ENCODE data around the gene BAIAP3. TPM values are rescaled to one million over a fixed set of nuclear protein-coding genes. Genes with fewer than 3 reads are reported as not detected.

BAIAP3 gene
- polyA plus RNA-seq, 3 donors = 3.3 to 5.1 (median 5.1) TPM

- DNase-seq (ENCODE audit: low read depth in 3 of 3, low spot score in 2 of 3) = no peak
Observed at GRCh38 chr16:1362807-1363206, 29.4 kb downstream of the BAIAP3 start.

- DNase-seq (ENCODE audit: low read depth in 3 of 3, low spot score in 2 of 3) = no peak
Observed at GRCh38 chr16:1363501-1364041, 30.1 kb downstream of the BAIAP3 start.

DNA sequence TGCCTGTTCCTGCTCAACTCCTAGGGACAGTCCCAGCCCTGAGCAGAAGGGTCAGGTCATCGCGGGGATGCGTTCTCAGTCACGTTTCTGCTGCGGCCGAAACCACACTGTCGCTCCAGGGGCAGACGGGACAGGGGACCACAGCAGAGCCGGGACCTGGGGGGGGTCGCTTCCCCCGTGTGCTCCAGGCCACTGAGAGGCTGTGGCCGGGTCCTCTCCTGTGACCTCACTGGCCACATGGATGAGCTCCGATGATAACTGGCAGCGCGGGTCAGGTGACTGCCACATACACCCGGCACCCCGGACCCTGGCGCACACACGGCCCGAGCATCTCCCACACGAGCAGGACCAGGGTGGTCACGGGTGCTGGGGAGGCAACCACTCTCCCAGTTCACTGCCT, 31.1 kb downstream of the BAIAP3 start:
- DNase-seq (ENCODE audit: low read depth in 3 of 3, low spot score in 2 of 3) = no peak

- DNase-seq (ENCODE audit: low read depth in 3 of 3, low spot score in 2 of 3) = no peak
Observed at GRCh38 chr16:1366060-1366711, 32.7 kb downstream of the BAIAP3 start.

- no peak for DNase-seq (ENCODE audit: low read depth in 3 of 3, low spot score in 2 of 3)
Observed at GRCh38 chr16:1366712-1367299, 33.4 kb downstream of the BAIAP3 start.

DNA sequence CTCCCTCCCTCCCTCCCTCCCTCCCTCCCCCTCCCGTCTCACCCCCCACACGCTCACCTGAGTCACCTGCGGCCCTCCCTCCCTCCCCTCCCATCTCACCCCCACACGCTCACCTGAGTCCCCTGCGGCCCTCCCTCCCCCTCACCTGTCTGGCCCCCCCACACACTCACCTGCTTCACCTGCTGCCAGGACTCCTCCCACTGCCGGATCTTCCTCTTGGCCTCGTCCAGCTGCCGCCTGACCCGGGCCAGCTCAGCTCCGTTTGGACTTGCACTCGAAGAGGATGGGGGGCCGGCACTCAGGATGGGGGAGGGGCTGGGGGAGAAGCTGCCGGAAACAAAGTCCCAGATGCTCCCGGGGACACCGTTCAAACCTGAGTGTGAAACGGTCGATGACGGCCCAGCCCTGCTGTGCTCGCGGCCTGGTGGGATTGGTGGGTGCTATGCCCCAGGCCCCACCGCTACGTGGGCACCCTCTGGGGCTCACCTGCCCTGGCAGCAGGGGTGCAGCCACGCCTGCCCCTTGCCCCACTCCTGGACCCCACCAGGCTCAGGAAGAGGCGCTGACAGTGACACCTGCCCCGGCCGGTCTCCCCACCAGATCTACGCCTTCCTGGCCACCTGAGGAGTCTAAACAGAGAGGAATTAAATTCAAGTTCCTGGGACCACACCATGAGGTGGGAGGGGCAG, 34.2 kb downstream of the BAIAP3 start:
- DNase-seq (ENCODE audit: low read depth in 3 of 3, low spot score in 2 of 3) = no peak

DNA sequence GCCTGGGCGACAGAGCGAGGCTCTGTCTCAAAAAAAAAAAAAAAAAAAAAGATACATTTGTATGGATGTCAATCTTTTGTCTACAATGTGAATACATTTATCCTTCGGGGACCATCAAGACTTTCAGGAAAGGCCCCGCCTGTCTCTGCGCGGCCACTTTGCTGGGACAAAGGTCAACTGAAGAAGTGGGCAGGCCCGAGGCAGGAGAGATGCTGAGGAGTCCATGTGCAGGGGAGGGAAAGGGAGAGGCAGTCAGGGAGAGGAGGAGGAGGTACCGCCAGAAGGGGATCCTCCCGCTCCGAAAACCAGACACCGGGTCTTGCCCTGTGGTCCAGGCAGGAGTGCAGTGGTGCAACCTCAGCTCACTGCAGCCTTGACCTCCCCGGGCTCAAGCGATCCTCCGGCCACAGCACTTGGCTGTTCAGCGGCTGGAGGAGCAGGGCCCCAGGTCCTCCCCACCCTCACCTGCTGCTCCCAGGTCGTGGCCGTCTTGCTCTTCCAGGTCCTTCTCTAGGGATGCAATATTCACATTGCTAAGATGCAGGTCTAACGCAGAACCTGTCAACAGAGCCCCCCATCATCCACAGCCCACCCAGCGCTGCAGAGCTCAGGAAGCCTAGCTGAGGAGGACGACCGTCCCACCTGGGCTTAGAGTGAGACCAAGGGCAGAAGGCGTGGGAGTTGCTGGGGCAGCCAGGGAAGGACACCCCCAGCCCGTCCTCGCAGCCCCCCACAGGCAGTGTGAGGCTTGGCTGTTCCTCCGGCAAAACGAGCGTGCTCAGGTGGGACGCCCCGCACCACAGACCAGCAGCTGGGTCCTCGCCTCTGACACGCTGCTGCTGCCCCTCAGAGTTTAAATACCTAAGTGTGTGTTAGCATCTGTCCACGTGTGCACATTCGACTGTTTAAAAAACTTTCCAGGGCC, 37.9 kb downstream of the BAIAP3 start:
- no peak for DNase-seq (ENCODE audit: low read depth in 3 of 3, low spot score in 2 of 3)

DNA sequence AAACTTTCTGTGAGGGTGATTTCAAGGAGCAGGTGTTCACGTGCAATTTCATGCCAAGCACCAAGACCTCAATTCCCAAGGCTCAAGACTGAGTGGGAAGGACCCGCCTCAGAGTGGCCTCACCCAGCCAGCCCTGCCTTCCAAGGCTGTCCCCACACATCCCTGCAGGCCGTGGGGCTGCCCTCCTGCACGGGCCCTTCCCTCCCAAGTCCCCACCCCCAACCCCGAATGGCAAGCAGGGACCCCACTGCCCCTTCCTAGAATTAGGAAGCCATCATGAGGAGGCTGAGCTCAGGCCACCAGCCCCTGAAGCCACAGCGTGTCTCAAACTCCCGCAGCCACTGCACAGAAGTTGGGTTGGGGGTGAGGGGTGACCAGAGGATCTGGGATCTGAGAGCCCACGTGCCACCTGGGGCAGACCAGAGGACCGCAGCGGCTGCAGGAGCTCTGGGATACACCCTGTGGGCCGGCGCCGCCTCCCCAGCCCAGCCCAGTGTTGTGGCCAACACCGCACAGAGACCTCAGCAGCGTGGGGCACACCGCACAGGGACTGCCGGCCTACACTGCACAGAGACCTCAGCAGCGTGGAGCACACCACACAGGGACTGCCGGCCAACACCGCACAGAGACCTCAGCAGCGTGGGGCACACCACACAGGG, 39.0 kb downstream of the BAIAP3 start:
- DNase-seq (ENCODE audit: low read depth in 3 of 3, low spot score in 2 of 3) = no peak

DNA sequence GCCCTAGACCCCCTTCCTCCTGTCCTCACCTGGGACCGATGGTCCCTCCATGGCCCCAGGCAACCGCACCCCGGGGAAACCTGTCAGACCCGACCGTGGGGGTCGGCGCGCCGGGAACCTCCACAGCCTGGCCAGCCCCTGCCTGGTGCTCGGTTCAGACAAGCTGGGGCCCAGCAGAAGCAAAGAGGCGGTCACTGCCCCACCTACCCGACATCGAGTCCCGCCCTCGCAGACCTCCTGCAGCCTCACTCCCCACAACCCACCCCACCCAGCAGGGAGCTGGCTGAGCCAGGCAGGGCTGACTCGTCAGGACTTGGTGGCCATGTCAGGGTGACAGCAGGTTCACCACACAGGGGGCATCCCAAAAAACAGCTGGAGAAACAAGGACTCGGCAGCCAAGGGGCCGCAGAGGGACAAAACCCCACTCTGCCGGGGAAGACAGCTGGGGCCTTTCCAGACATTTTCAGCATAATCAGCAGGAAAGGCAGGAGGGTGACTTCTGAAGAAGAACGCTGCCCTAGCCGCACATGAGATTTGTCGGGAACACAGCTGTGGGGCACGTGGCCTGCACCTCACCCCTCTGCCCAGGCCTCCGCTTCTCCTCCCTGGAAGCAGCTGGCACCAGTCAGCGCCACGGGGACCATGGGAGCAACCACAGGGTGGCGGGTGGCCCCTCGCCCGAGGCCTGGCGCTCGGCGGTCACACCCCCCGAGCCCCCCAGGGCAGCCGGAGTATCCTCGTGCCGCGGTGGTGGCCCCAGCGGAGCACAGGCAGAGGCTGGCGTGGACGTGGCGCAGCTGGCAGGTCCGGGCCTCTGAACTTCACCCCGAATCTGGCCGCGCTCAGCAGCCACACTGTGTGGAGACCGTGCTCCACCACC, 41.2 kb downstream of the BAIAP3 start:
- DNase-seq (ENCODE audit: low read depth in 3 of 3, low spot score in 2 of 3) = no peak

GRCh38 chr16:1375298-1375640, 41.8 kb downstream of the BAIAP3 start:
- no peak for DNase-seq (ENCODE audit: low read depth in 3 of 3, low spot score in 2 of 3)

DNA sequence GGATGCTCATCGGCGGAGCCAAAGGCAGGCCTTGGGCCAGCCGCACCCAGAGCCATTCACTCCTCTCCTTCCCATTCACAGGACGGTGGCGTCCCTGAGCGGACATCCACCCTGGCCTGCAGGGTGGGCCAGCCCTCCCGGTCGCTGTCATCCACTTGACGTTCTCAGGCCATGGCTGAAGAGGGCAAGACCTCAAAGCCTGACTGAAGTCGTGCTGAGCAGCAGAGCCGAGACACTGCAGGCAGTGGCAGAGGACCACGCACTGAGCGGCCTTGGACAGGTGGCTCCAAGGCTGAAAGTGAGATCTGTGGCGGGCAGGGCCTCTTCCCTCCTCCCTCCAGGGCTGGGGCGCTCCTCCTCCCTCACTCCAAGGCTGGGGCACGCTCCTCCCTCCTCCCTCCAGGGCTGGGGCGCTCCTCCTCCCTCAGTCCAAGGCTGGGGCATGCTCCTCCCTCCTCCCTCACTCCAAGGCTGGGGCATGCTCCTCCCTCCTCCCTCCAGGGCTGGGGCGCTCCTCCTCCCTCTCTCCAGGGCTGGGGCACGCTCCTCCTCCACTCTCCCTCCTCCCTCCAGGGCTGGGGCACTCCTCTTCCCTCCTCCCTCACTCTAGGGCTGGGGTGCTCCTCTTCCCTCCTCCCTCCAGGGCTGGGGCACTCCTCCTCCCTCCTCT, 42.4 kb downstream of the BAIAP3 start:
- no peak for DNase-seq (ENCODE audit: low read depth in 3 of 3, low spot score in 2 of 3)

DNA sequence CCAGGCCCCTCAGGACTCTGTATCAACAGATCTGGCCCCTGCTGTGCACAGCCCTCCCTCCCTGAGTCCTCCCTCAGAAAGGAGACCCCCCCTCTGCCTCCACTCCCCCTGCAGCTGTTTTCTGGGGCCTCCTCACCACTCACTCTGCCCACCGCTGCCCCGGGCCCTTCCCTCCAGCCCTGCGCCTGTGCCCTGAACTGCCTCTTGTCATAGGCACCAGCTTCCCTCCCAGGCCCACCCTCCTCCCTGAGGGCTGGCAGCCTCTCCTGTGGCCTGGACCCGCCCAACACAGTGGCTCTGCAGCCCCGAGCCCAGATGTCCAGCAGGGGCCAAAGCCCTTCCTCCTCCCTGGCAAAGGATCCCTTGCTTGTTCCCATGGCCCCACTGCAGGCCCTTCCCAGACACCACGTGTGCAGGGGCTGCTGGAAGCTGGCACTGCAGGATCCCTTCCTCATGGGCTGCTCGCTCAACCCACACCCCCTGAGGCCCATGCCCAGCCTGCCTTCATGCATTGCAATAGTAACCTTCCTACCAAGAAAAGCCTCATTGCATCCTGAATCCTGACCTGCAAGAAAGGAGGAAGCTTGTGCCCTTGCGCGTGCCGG, 44.1 kb downstream of the BAIAP3 start:
- DNase-seq (ENCODE audit: low read depth in 3 of 3, low spot score in 2 of 3) = no peak

DNA sequence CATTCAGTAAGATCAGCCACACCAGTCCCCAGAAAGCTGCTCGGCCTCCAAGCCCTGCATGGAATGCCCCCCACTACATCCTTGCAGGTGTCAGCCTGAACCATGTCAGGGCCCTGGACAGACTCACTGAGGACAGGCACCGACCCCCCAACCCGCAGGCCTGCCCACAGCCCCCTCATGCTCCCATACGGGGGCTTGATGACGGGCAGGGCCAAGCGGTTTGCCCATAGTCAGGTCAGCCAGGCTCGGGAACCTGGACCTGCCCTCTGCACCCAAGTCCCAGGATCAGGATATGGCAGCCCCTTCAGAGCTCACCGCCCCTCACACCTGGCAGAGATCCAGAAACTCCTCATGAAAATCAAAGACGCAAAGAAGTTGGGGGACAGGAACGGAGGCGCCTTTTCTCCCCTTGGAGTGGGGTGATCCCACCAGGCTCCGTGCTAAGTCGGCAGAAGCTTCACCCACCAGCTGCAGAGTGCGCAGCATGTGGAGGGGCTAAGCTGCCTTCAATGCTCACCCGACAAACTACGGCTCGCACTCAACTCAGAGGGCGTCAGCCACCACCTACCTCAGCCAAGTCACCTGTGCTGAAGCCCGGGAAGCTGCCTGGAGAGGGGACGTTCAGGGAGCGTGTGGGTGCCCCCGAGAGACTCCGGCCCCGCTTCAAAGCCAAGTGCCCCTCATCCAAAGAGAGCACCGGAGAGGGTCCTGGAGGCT, 44.8 kb downstream of the BAIAP3 start:
- no peak for DNase-seq (ENCODE audit: low read depth in 3 of 3, low spot score in 2 of 3)

GRCh38 chr16:1378804-1379303, 45.4 kb downstream of the BAIAP3 start:
- DNase-seq (ENCODE audit: low read depth in 3 of 3, low spot score in 2 of 3) = no peak

DNA sequence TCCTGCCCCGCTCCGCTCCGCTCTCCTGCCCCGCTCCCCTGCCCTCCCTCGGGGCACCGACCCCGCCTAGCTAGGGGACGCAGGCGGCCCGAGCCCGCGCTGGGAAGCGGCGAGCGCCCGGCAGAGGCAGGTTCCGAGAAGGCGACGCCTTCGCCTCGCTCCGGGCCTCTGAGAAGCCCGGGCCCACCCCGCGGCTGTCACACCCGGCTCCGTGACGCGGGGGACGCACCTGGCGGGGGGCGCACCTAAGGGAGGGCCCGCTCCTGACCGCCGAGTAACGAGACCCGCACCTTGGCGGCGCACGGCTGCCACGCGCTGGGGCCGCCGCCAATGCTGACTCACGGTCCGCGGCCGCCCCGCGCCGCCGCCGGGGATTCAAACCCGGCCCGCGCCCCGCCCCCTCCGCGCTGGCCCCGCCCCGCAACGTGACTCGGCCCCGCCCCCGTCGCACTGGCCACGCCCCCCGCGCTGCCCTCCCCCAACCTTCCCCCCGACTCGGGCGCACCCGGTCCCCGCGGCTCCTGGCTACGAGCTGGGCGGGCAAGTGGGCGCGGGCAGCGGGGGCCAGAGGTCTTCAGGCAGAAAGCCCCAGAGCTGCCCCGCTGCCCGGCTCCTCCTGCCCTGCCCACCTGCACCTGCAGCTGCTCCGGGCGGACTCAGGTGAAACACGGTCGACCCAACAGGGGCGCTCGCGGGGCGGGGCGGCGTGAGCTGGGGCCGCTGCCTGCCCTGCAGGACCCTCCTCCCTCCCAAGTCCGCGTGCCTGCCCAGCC, 46.0 kb downstream of the BAIAP3 start:
- DNase-seq (ENCODE audit: low read depth in 3 of 3, low spot score in 2 of 3) = no peak

GRCh38 chr16:1380195-1380594, 46.8 kb downstream of the BAIAP3 start:
- DNase-seq (ENCODE audit: low read depth in 3 of 3, low spot score in 2 of 3) = no peak

All from right renal cortex interstitium (tissue), 3 donors.